CD4-positive, alpha-beta T cell treated with Interleukin-2 at 100 ng/mL for 4 hours (primary cell): ENCODE results near the gene MCC.

ENCODE experiments used
- DNase-seq: peaks from one replicate; pipeline ENCODE4 v3.0.0-alpha.2; 2020; ENCODE audit warnings: low spot score

MCC gene

GRCh38 chr5:113202287-113202686 is 286.0 kb downstream of the MCC start:
- no peak for DNase-seq

- DNase-seq: no peak
Observed at GRCh38 chr5:113201715-113202114, 286.5 kb downstream of the MCC start.

GRCh38 chr5:113199122-113199905 is 288.9 kb downstream of the MCC start:
- no peak for DNase-seq

GRCh38 chr5:113197456-113198200 is 290.6 kb downstream of the MCC start:
- no peak for DNase-seq

- no peak for DNase-seq
Observed at GRCh38 chr5:113195771-113196170, 292.5 kb downstream of the MCC start.

GRCh38 chr5:113195251-113195650 is 293.0 kb downstream of the MCC start:
- no peak for DNase-seq

GRCh38 chr5:113194591-113194990 is 293.7 kb downstream of the MCC start:
- no peak for DNase-seq

- no peak for DNase-seq
Observed at GRCh38 chr5:113194125-113194524, 294.1 kb downstream of the MCC start.

- DNase-seq: no peak
Observed at GRCh38 chr5:113193311-113193978, 294.8 kb downstream of the MCC start.

GRCh38 chr5:113192541-113192940 is 295.7 kb downstream of the MCC start:
- no peak for DNase-seq

- no peak for DNase-seq
Observed at GRCh38 chr5:113190347-113190746, 297.9 kb downstream of the MCC start.

GRCh38 chr5:113189291-113189690 is 299.0 kb downstream of the MCC start:
- DNase-seq: no peak

GRCh38 chr5:113188436-113188835 is 299.8 kb downstream of the MCC start:
- DNase-seq: no peak

GRCh38 chr5:113187906-113188305 is 300.3 kb downstream of the MCC start:
- DNase-seq: no peak

GRCh38 chr5:113186061-113186460 is 302.2 kb downstream of the MCC start:
- no peak for DNase-seq

- DNase-seq: no peak
Observed at GRCh38 chr5:113183694-113184093, 304.6 kb downstream of the MCC start.

GRCh38 chr5:113182658-113183344 is 305.5 kb downstream of the MCC start:
- DNase-seq: no peak

- no peak for DNase-seq
Observed at GRCh38 chr5:113181853-113182490, 306.3 kb downstream of the MCC start.

GRCh38 chr5:113181409-113181808 is 306.8 kb downstream of the MCC start:
- no peak for DNase-seq

- DNase-seq: no peak
Observed at GRCh38 chr5:113179156-113179555, 309.1 kb downstream of the MCC start.

- no peak for DNase-seq
Observed at GRCh38 chr5:113178073-113178779, 310.0 kb downstream of the MCC start.
